IMR-90 (cell line): Measurements from ENCODE around the gene GMEB2. TPM values are rescaled to one million over a fixed set of nuclear protein-coding genes. Genes with fewer than 3 reads are reported as not detected.

Experiments
- ATAC-seq: fragments of 200-7000 bp; cut with Tn5 transposase; 2 replicates; pipeline ENCODE4 v1.9.1; 2020; ENCODE audit warnings: low read depth, mild to moderate bottlenecking, moderate library complexity
- BruUV-seq: library from RNA; stranded (reverse); fragments of 400-500 nt; replicated peaks from 2 replicates; lab custom pipeline; 2021; lab: Mats Ljungman, UMichigan
- CTCF ChIA-PET: fragments of 300-600 bp; formaldehyde crosslinking; extraction: SDS; loops from one replicate; lab custom pipeline; 2021; ENCODE audit warnings: antibody characterized with exemption; lab: Yijun Ruan, JAX
- POLR2A ChIA-PET: fragments of 300-600 bp; sonication (Branson Sonifier 250); formaldehyde crosslinking; loops from one replicate; lab custom pipeline; 2022; ENCODE audit warnings: antibody characterized with exemption; ENCODE audit not compliant: unreplicated experiment; lab: Charles Lee
- DNase-seq: peaks from one replicate; pipeline ENCODE4 v3.0.0; 2013
- H2AFZ ChIP-seq: replicated peaks from 2 replicates; pipeline ENCODE3; 2013; ENCODE audit warnings: low read length, mild to moderate bottlenecking; ENCODE audit not compliant: poor library complexity
- H2AK5ac ChIP-seq: 2 replicates; pipeline ENCODE4 v1.6.1; 2013; ENCODE audit warnings: low read depth, low read length, inconsistent platforms
- H2AK9ac ChIP-seq: replicated peaks from 2 replicates; pipeline ENCODE3; 2013; ENCODE audit warnings: mild to moderate bottlenecking, low read depth, low read length, moderate library complexity; ENCODE audit not compliant: poor library complexity
- H2BK120ac ChIP-seq: 2 replicates; pipeline ENCODE4 v1.6.1; 2013; ENCODE audit warnings: low read depth, low read length, inconsistent platforms
- H2BK15ac ChIP-seq: 3 replicates; pipeline ENCODE4 v1.6.1; 2013; ENCODE audit warnings: low read depth, low read length, inconsistent platforms
- H2BK20ac ChIP-seq: 2 replicates; pipeline ENCODE4 v1.6.1; 2013; ENCODE audit warnings: low read depth, mild to moderate bottlenecking, inconsistent platforms, low read length, moderate library complexity
- H2BK5ac ChIP-seq: 2 replicates; pipeline ENCODE4 v1.6.1; 2013; ENCODE audit warnings: mild to moderate bottlenecking, low read depth, low read length, inconsistent platforms; ENCODE audit not compliant: poor library complexity, severe bottlenecking
- H3K14ac ChIP-seq: replicated peaks from 2 replicates; pipeline ENCODE4 v1.6.1; 2013; ENCODE audit warnings: low read depth, low read length, inconsistent platforms
- H3K18ac ChIP-seq: 2 replicates; pipeline ENCODE4 v1.6.1; 2013; ENCODE audit warnings: low read depth, low read length, control low read depth
- H3K23ac ChIP-seq: 2 replicates; pipeline ENCODE4 v1.6.1; 2013; ENCODE audit warnings: low read depth, low read length, inconsistent platforms
- H3K27ac ChIP-seq: 2 replicates; pipeline ENCODE4 v1.5.1; 2013; ENCODE audit warnings: mild to moderate bottlenecking, control low read depth, low read length; ENCODE audit not compliant: insufficient read depth
- H3K27me3 ChIP-seq: 2 replicates; pipeline ENCODE4 v1.6.1; 2013; ENCODE audit warnings: low read length; ENCODE audit not compliant: control insufficient read depth, insufficient read depth
- H3K36me3 ChIP-seq: 2 replicates; pipeline ENCODE4 v1.6.1; 2013; ENCODE audit warnings: low read length, mixed read lengths; ENCODE audit not compliant: control insufficient read depth, insufficient read depth
- H3K4ac ChIP-seq: 2 replicates; pipeline ENCODE4 v1.6.1; 2013; ENCODE audit warnings: low read depth, low read length, inconsistent platforms
- H3K4me1 ChIP-seq: 2 replicates; pipeline ENCODE4 v1.6.1; 2013; ENCODE audit warnings: low read length, mixed read lengths; ENCODE audit not compliant: control insufficient read depth, insufficient read depth
- H3K4me2 ChIP-seq: 2 replicates; pipeline ENCODE4 v1.6.1; 2013; ENCODE audit warnings: low read depth, mild to moderate bottlenecking, control low read depth, low read length, moderate library complexity
- H3K4me3 ChIP-seq: 2 replicates; pipeline ENCODE4 v1.5.1; 2013; ENCODE audit warnings: low read depth, mild to moderate bottlenecking, control low read depth, low read length, moderate library complexity; ENCODE audit not compliant: insufficient read depth
- H3K56ac ChIP-seq: 2 replicates; pipeline ENCODE4 v1.6.1; 2013; ENCODE audit warnings: low read length, inconsistent platforms; ENCODE audit not compliant: insufficient read depth; ENCODE audit errors: extremely low read depth
- H3K79me1 ChIP-seq, 2 experiments: 2 replicates each; pipeline ENCODE4 v1.6.1; 2013; ENCODE audit warnings: low read length in 2 of 2, inconsistent platforms in 1 of 2, low read depth in 1 of 2
- H3K9ac ChIP-seq: 2 replicates; pipeline ENCODE4 v1.6.1; 2013; ENCODE audit warnings: low read depth, low read length, control low read depth
- H3K9me1 ChIP-seq: 2 replicates; pipeline ENCODE4 v1.6.1; 2013; ENCODE audit warnings: low read length, inconsistent platforms; ENCODE audit not compliant: insufficient read depth
- H3K9me3 ChIP-seq: 2 replicates; pipeline ENCODE4 v1.6.1; 2013; ENCODE audit warnings: low read length; ENCODE audit not compliant: control insufficient read depth, insufficient read depth
- H4K20me1 ChIP-seq: 2 replicates; pipeline ENCODE4 v1.6.1; 2013; ENCODE audit warnings: low read length, inconsistent platforms; ENCODE audit not compliant: insufficient read depth
- H4K5ac ChIP-seq: 2 replicates; pipeline ENCODE4 v1.6.1; 2013; ENCODE audit warnings: mild to moderate bottlenecking, low read depth, low read length, control low read depth
- H4K8ac ChIP-seq, 2 experiments: 2 replicates each; pipeline ENCODE4 v1.6.1; 2013; ENCODE audit warnings: low read depth in 2 of 2, low read length in 2 of 2, control low read depth in 1 of 2, inconsistent platforms in 1 of 2
- H4K91ac ChIP-seq: 2 replicates; pipeline ENCODE4 v1.6.1; 2013; ENCODE audit warnings: low read depth, low read length, inconsistent platforms; ENCODE audit not compliant: insufficient read depth
- BHLHE40 ChIP-seq: fragments of 150-350 bp; IDR thresholded peaks from 2 replicates; pipeline ENCODE4 v1.6.1; 2016; ENCODE audit warnings: mild to moderate bottlenecking, low read depth, low read length
- CEBPB ChIP-seq: IDR thresholded peaks from 2 replicates; pipeline ENCODE4 v1.6.1; 2012; ENCODE audit warnings: low read depth, low read length, improper control_type of control experiment
- CHD1 ChIP-seq: IDR thresholded peaks from 2 replicates; pipeline ENCODE4 v1.6.1; 2012; ENCODE audit warnings: low read depth, low read length, improper control_type of control experiment
- FOS ChIP-seq: fragments of 150-350 bp; IDR thresholded peaks from 2 replicates; pipeline ENCODE4 v1.6.1; 2016; ENCODE audit warnings: low read depth, low read length
- MAFK ChIP-seq: IDR thresholded peaks from 2 replicates; pipeline ENCODE4 v1.6.1; 2012; ENCODE audit warnings: low read depth, low read length, improper control_type of control experiment
- MAZ ChIP-seq: IDR thresholded peaks from 2 replicates; pipeline ENCODE4 v1.6.1; 2012; ENCODE audit warnings: low read depth, mild to moderate bottlenecking, low read length, improper control_type of control experiment, moderate library complexity, borderline replicate concordance
- MXI1 ChIP-seq: IDR thresholded peaks from 2 replicates; pipeline ENCODE4 v1.6.1; 2012; ENCODE audit warnings: low read depth, mild to moderate bottlenecking, low read length, moderate library complexity, borderline replicate concordance
- NFE2L2 ChIP-seq: fragments of 150-350 bp; IDR thresholded peaks from 2 replicates; pipeline ENCODE4 v1.6.1; 2016; ENCODE audit warnings: low read depth, mild to moderate bottlenecking, low read length
- POLR2A ChIP-seq: IDR thresholded peaks from 2 replicates; pipeline ENCODE4 v1.6.1; 2012; ENCODE audit warnings: mild to moderate bottlenecking, low read depth, low read length
- RAD21 ChIP-seq: IDR thresholded peaks from 2 replicates; pipeline ENCODE4 v1.6.1; 2012; ENCODE audit warnings: low read length, improper control_type of control experiment
- RCOR1 ChIP-seq: IDR thresholded peaks from 2 replicates; pipeline ENCODE4 v1.6.1; 2012; ENCODE audit warnings: mild to moderate bottlenecking, low read length, improper control_type of control experiment; ENCODE audit not compliant: insufficient replicate concordance
- RFX5 ChIP-seq: IDR thresholded peaks from 2 replicates; pipeline ENCODE4 v1.8.0; 2012; ENCODE audit warnings: low read depth, mild to moderate bottlenecking, low read length, moderate library complexity
- SMC3 ChIP-seq: fragments of 150-350 bp; IDR thresholded peaks from 2 replicates; pipeline ENCODE4 v1.6.1; 2016; ENCODE audit warnings: low read depth, mild to moderate bottlenecking, antibody characterized with exemption, low read length, moderate library complexity
- USF2 ChIP-seq: fragments of 150-350 bp; IDR thresholded peaks from 2 replicates; pipeline ENCODE4 v1.6.1; 2017; ENCODE audit warnings: mild to moderate bottlenecking, antibody characterized with exemption, low read length, low read depth
- WGBS, 2 experiments: methylation state at CpG; one replicate each; pipeline versions ENCODE4 v1.1.5 to v1.1.7; 2013; ENCODE audit warnings: missing lambda C conversion rate in 2 of 2; ENCODE audit not compliant: insufficient read length in 1 of 2; ENCODE audit errors: extremely low coverage in 2 of 2; 5-methylcytosine and 5-hydroxymethylcytosine counted together
- dilution Hi-C: fragments of 300-500 bp; cut with HindIII; formaldehyde crosslinking; loops from one replicate; pipeline ENCODE4 v1.14.3; 2018; ENCODE audit warnings: low sequenced_read_pairs; ENCODE audit not compliant: unreplicated experiment
- in situ Hi-C: fragments of 300-500 bp; cut with MboI; formaldehyde crosslinking; loops from 3 replicates; pipeline ENCODE4 v1.14.3; 2019; ENCODE audit warnings: low sequenced_read_pairs, inconsistent platforms, mixed read lengths
- intact Hi-C: fragments of 100-400 bp; cut with micrococcal nuclease; formaldehyde crosslinking; loops from 2 replicates; pipeline ENCODE4 v1.10.0; 2022
- polyA plus RNA-seq, 3 experiments: library from polyadenylated mRNA; depleted of rRNA; stranded (reverse); fragments of >200 nt; gene quantifications; 2 replicates each; pipeline ENCODE4 v1.2.3, GENCODE V29; 2012; ENCODE audit warnings: low replicate concordance in 1 of 3
- total RNA-seq: library from RNA; depleted of rRNA; stranded (reverse); fragments of >200 nt; gene quantifications from 2 replicates; pipeline ENCODE4 v1.2.3, GENCODE V29; 2012
- TF ChIP-seq, protein P1 (sequence below): conservative IDR thresholded peaks from 2 replicates; pipeline ENCODE4 v1.5.1; 2012; ENCODE audit warnings: mild to moderate bottlenecking, low read depth, low read length, improper control_type of control experiment
- TF ChIP-seq, protein P2 (sequence below): fragments of 150-350 bp; IDR thresholded peaks from 2 replicates; pipeline ENCODE4 v1.6.1; 2016; ENCODE audit warnings: low read depth, mild to moderate bottlenecking, low read length, moderate library complexity, borderline replicate concordance

GMEB2 gene
- total and polyA plus RNA-seq, 2 of the 4 experiments (the other 2 are of a cell fraction), result 5.0 to 10.0 TPM

- intact Hi-C loops, result loop anchor here (10.0 kb wide), 1 partner anchor 125 kb away; the partner anchor contains the start of gene PTK6
- H3K4me2 ChIP-seq, result peak overlapping the region; percentile 81
- no TSS peak for BruUV-seq
- H3K9ac ChIP-seq, result peak overlapping the region; percentile 85
- no peak overlapping the region for H3K18ac ChIP-seq
- DNase-seq (no peak), ATAC-seq (no peak)
- peak overlapping the region; percentile 38 for H2BK5ac ChIP-seq
- no peak for TF ChIP-seq MAZ
- TF ChIP-seq, protein P1, sequence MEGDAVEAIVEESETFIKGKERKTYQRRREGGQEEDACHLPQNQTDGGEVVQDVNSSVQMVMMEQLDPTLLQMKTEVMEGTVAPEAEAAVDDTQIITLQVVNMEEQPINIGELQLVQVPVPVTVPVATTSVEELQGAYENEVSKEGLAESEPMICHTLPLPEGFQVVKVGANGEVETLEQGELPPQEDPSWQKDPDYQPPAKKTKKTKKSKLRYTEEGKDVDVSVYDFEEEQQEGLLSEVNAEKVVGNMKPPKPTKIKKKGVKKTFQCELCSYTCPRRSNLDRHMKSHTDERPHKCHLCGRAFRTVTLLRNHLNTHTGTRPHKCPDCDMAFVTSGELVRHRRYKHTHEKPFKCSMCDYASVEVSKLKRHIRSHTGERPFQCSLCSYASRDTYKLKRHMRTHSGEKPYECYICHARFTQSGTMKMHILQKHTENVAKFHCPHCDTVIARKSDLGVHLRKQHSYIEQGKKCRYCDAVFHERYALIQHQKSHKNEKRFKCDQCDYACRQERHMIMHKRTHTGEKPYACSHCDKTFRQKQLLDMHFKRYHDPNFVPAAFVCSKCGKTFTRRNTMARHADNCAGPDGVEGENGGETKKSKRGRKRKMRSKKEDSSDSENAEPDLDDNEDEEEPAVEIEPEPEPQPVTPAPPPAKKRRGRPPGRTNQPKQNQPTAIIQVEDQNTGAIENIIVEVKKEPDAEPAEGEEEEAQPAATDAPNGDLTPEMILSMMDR, result no peak
- no peak for TF ChIP-seq BHLHE40
- no peak for TF ChIP-seq SMC3
- TF ChIP-seq FOS, result no peak
- TF ChIP-seq CEBPB, result no peak
- no peak for TF ChIP-seq MXI1
- TF ChIP-seq POLR2A, result no peak
- TF ChIP-seq RAD21, result no peak
- TF ChIP-seq, protein P2, sequence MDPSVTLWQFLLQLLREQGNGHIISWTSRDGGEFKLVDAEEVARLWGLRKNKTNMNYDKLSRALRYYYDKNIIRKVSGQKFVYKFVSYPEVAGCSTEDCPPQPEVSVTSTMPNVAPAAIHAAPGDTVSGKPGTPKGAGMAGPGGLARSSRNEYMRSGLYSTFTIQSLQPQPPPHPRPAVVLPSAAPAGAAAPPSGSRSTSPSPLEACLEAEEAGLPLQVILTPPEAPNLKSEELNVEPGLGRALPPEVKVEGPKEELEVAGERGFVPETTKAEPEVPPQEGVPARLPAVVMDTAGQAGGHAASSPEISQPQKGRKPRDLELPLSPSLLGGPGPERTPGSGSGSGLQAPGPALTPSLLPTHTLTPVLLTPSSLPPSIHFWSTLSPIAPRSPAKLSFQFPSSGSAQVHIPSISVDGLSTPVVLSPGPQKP, result no peak
- no peak for TF ChIP-seq NFE2L2
- no peak for TF ChIP-seq RFX5
- no peak for TF ChIP-seq CHD1
- TF ChIP-seq RCOR1, result no peak
- TF ChIP-seq MAFK, result no peak
- no peak for TF ChIP-seq USF2
- H2AK5ac ChIP-seq, result peak overlapping the region; percentile 83
- peaks cover 15 to 47% of the 10 kb centered on the region in 2 experiments for H3K79me1 ChIP-seq
- peak overlapping the region; percentile 88 for H2AK9ac ChIP-seq
- ChIA-PET CTCF (no interaction called here), POLR2A (no interaction called here)
- peak overlapping the region; percentile 91 for H3K23ac ChIP-seq
- H2BK20ac ChIP-seq, result no peak overlapping the region
- in situ Hi-C loops, result no loop called here
- H2AFZ ChIP-seq, result no peak overlapping the region
- no peak overlapping the region for H3K56ac ChIP-seq
- no peak overlapping the region for H2BK15ac ChIP-seq
- peak overlapping the region; percentile 85 for H3K4me3 ChIP-seq
- H4K8ac ChIP-seq, result peak overlapping the region; percentile 64 to 78; a peak in 3 of 4 replicates
- no peaks in the 10 kb centered on the region for H3K9me3 ChIP-seq
- H3K14ac ChIP-seq, result peak overlapping the region; percentile 65
- peak overlapping the region; percentile 48 for H4K5ac ChIP-seq
- H4K91ac ChIP-seq, result peak overlapping the region; percentile 13; the same call in 1 of the 2 replicates
- peaks cover 13% of the 10 kb centered on the region for H3K4me1 ChIP-seq
- H3K36me3 ChIP-seq, result peaks cover 25% of the 10 kb centered on the region; the same call in 1 of the 2 replicates
- dilution Hi-C loops, result no loop called here
- peak overlapping the region; percentile 61 for H3K4ac ChIP-seq
- no peak overlapping the region for H2BK120ac ChIP-seq
- 70% methylated on average over 2 of the region's 13 CpGs; no CpG with 5 or more reads in 1 of the 2 experiments for WGBS, 2 experiments
- H3K27ac ChIP-seq, result peak overlapping the region; percentile 81
- H3K9me1 ChIP-seq, result 0 out of 2 replicates have a peak, but pooled peaks cover 12% of the 10 kb centered on the region
- H4K20me1 ChIP-seq, result peaks cover 3% of the 10 kb centered on the region; the same call in 1 of the 2 replicates
- no peaks in the 10 kb centered on the region for H3K27me3 ChIP-seq
Observed at GRCh38 chr20:63659370-63659769, 32.5 kb upstream of the GMEB2 start.
